HG02610 (cell line): Measurements from ENCODE around the gene GMFB.
"Not testable (repeated sequence)": the region's sequence is repeated elsewhere in the genome, so short reads cannot be mapped to it uniquely, and the experiment has no call there.

ENCODE experiments used
- ATAC-seq: cut with Tn5 transposase; IDR thresholded peaks from one replicate; pipeline ENCODE4 v1.9.1; 2021; ENCODE audit warnings: mild to moderate bottlenecking, moderate library complexity; ENCODE audit not compliant: unreplicated experiment

Gene GMFB

GRCh38 chr14:54459106-54459505 is 29.7 kb downstream of the GMFB start:
- ATAC-seq: no peak

GRCh38 chr14:54458536-54458935 is 30.2 kb downstream of the GMFB start:
- not testable (repeated sequence) for ATAC-seq

GRCh38 chr14:54457609-54457996 is 31.2 kb downstream of the GMFB start:
- ATAC-seq: no peak

- ATAC-seq: not testable (repeated sequence)
These were observed 31.8 kb downstream of the GMFB start for GRCh38 chr14:54456820-54457608.

GRCh38 chr14:54455363-54455762 is 33.4 kb downstream of the GMFB start:
- no peak for ATAC-seq

- not testable (repeated sequence) for ATAC-seq
These were observed 34.8 kb downstream of the GMFB start for GRCh38 chr14:54453990-54454389.

GRCh38 chr14:54453252-54453651 is 35.5 kb downstream of the GMFB start:
- no peak for ATAC-seq

GRCh38 chr14:54451961-54452360 is 36.8 kb downstream of the GMFB start:
- no peak for ATAC-seq

- ATAC-seq: no peak
These were observed 37.6 kb downstream of the GMFB start for GRCh38 chr14:54451121-54451601.

GRCh38 chr14:54450535-54450934 is 38.2 kb downstream of the GMFB start:
- peak; percentile 74 for ATAC-seq

GRCh38 chr14:54447231-54447692 is 41.5 kb downstream of the GMFB start:
- ATAC-seq: no peak

- no peak for ATAC-seq
These were observed 42.6 kb downstream of the GMFB start for GRCh38 chr14:54446161-54446693.

- ATAC-seq: no peak
These were observed 44.1 kb downstream of the GMFB start for GRCh38 chr14:54444681-54445080.

- ATAC-seq: no peak
These were observed 44.8 kb downstream of the GMFB start for GRCh38 chr14:54443981-54444380.

GRCh38 chr14:54442961-54443360 is 45.8 kb downstream of the GMFB start:
- not testable (repeated sequence) for ATAC-seq

GRCh38 chr14:54440873-54441868 is 47.6 kb downstream of the GMFB start, which contains the start of gene CNIH1:
Gene CNIH1, minus strand, starts transcription at chr14:54441374. Its CDS starts 47 bp downstream, at chr14:54441327.
- ATAC-seq: peak; percentile 97

- ATAC-seq: no peak
These were observed 48.3 kb downstream of the GMFB start for GRCh38 chr14:54440476-54440872.

- no peak for ATAC-seq
These were observed 48.7 kb downstream of the GMFB start for GRCh38 chr14:54440037-54440436.

- ATAC-seq: no peak
These were observed 50.1 kb downstream of the GMFB start for GRCh38 chr14:54438703-54439102.

- ATAC-seq: not testable (repeated sequence)
These were observed 50.8 kb downstream of the GMFB start for GRCh38 chr14:54437954-54438353.

GRCh38 chr14:54435500-54435981 is 53.2 kb downstream of the GMFB start:
- peak; percentile 63 for ATAC-seq
